T follicular helper cell (primary cell): ENCODE results near the gene FOXO1.
"Not testable (repeated sequence)": the region's sequence is repeated elsewhere in the genome, so short reads cannot be mapped to it uniquely, and the experiment has no call there.

Experiments used
- DNase-seq: peaks from one replicate; pipeline ENCODE4 v3.0.0-alpha.2; 2020; ENCODE audit warnings: low read depth
- total RNA-seq, 2 experiments: gene quantifications; one replicate each; lab custom pipeline; 2026; lab: John Stamatoyannopoulos, UW

Gene FOXO1
- 83.6 to 116 reads per million in 2 experiments for total RNA-seq

GRCh38 chr13:40666045-40666932, at the start of gene FOXO1:
Gene FOXO1, minus strand, starts transcription at chr13:40666641. Its CDS starts 429 bp downstream, at chr13:40666212.
- DNase-seq = peak; percentile 84

GRCh38 chr13:40714433-40714832, 48.0 kb upstream of the FOXO1 start:
- DNase-seq = not testable (repeated sequence)

GRCh38 chr13:40706439-40706838, 40.0 kb upstream of the FOXO1 start:
- no peak for DNase-seq

GRCh38 chr13:40697711-40698110, 31.3 kb upstream of the FOXO1 start:
- no peak for DNase-seq

- no peak for DNase-seq
Observed at GRCh38 chr13:40694426-40694825, 28.0 kb upstream of the FOXO1 start.

- DNase-seq = no peak
Observed at GRCh38 chr13:40692946-40693345, 26.5 kb upstream of the FOXO1 start.

- no peak for DNase-seq
Observed at GRCh38 chr13:40688781-40689180, 22.3 kb upstream of the FOXO1 start.

GRCh38 chr13:40682449-40683240, 16.2 kb upstream of the FOXO1 start:
- no peak for DNase-seq

- DNase-seq = no peak
Observed at GRCh38 chr13:40681341-40682146, 15.1 kb upstream of the FOXO1 start.

- DNase-seq = no peak
Observed at GRCh38 chr13:40680659-40681323, 14.3 kb upstream of the FOXO1 start.

GRCh38 chr13:40679480-40679985, 13.1 kb upstream of the FOXO1 start:
- DNase-seq = no peak

GRCh38 chr13:40677064-40677463, 10.6 kb upstream of the FOXO1 start:
- no peak for DNase-seq

GRCh38 chr13:40676007-40676406, 9.6 kb upstream of the FOXO1 start:
- DNase-seq = no peak

- DNase-seq = no peak
Observed at GRCh38 chr13:40673414-40673813, 7.0 kb upstream of the FOXO1 start.

- DNase-seq = no peak
Observed at GRCh38 chr13:40672765-40673397, 6.4 kb upstream of the FOXO1 start.

- DNase-seq = no peak
Observed at GRCh38 chr13:40671956-40672764, 5.7 kb upstream of the FOXO1 start.

- DNase-seq = no peak
Observed at GRCh38 chr13:40670307-40670706, 3.9 kb upstream of the FOXO1 start.

- peak; percentile 20 for DNase-seq
Observed at GRCh38 chr13:40668335-40668734, 1.9 kb upstream of the FOXO1 start.

GRCh38 chr13:40667622-40667978, 1.2 kb upstream of the FOXO1 start:
- no peak for DNase-seq
